HUDEP-2 (cell line): ENCODE measurements around the gene CHRND.

Experiments used
- DNase-seq, 76 experiments: peaks; one replicate each; lab custom pipeline; 2025; ENCODE audit not compliant: unreplicated experiment in 76 of 76; lab: John Stamatoyannopoulos, UW

CHRND gene

GRCh38 chr2:232525791-232526371, at the start of gene CHRND:
TSS of gene CHRND (plus strand) at chr2:232526160. CDS start at chr2:232526216, 56 bp downstream.
- no peak for DNase-seq

- no peak for DNase-seq
Measured at GRCh38 chr2:232476791-232477190, 49.2 kb upstream of the CHRND start.

GRCh38 chr2:232477751-232478510, 48.0 kb upstream of the CHRND start:
- no peak for DNase-seq

GRCh38 chr2:232478571-232479340, 47.2 kb upstream of the CHRND start:
- DNase-seq, result no peak

- no peak for DNase-seq
Measured at GRCh38 chr2:232479341-232480200, 46.4 kb upstream of the CHRND start.

- no peak for DNase-seq
Measured at GRCh38 chr2:232480201-232481190, 45.5 kb upstream of the CHRND start.

GRCh38 chr2:232481322-232482140, 44.4 kb upstream of the CHRND start:
- DNase-seq, result no peak

GRCh38 chr2:232482301-232483238, 43.4 kb upstream of the CHRND start:
- DNase-seq, result no peak

- DNase-seq, result no peak
Measured at GRCh38 chr2:232483311-232483922, 42.5 kb upstream of the CHRND start.

GRCh38 chr2:232483923-232484627, 41.9 kb upstream of the CHRND start:
- no peak for DNase-seq

GRCh38 chr2:232484628-232485347, 41.2 kb upstream of the CHRND start:
- DNase-seq, result no peak

GRCh38 chr2:232485348-232485756, 40.6 kb upstream of the CHRND start:
- DNase-seq, result no peak

- DNase-seq, result no peak
Measured at GRCh38 chr2:232485757-232486557, 40.0 kb upstream of the CHRND start.

GRCh38 chr2:232486558-232487384, 39.2 kb upstream of the CHRND start:
- no peak for DNase-seq
